Left ventricle myocardium inferior (tissue), 1 donor: ENCODE results near the gene SMC6. TPM values are rescaled to one million over a fixed set of nuclear protein-coding genes. Genes with fewer than 3 reads are reported as not detected.
A peak's percentile ranks its signal among the peaks of the same experiment; 100 is the strongest.

Experiments
- DNase-seq: peaks from one replicate; pipeline ENCODE4 v3.0.0-alpha.2; 2020
- H3K27ac ChIP-seq: fragments of 200-600 bp; replicated peaks from 2 replicates; pipeline ENCODE4 v1.8.0; 2021
- H3K27me3 ChIP-seq: fragments of 200-600 bp; 2 replicates; pipeline ENCODE4 v1.8.0; 2021; ENCODE audit warnings: low read depth
- H3K36me3 ChIP-seq: fragments of 200-600 bp; 2 replicates; pipeline ENCODE4 v1.8.0; 2021
- H3K4me1 ChIP-seq: fragments of 200-600 bp; 2 replicates; pipeline ENCODE4 v1.8.0; 2021
- H3K4me3 ChIP-seq: fragments of 200-600 bp; 2 replicates; pipeline ENCODE4 v1.8.0; 2021; ENCODE audit warnings: mild to moderate bottlenecking, moderate library complexity
- H3K9me3 ChIP-seq: fragments of 200-600 bp; replicated peaks from 2 replicates; pipeline ENCODE4 v1.8.0; 2021
- intact Hi-C: fragments of 100-400 bp; cut with micrococcal nuclease; formaldehyde crosslinking; loops from one replicate; pipeline ENCODE4 v1.11.0; 2022
- total RNA-seq: library from RNA; stranded (reverse); fragmentation: NEBNext Ultra II Directional; extraction: Animal tissue kit (Norgen Biotek cat#: 25700); gene quantifications from one replicate; pipeline ENCODE4 v1.2.1, GENCODE V29; 2021
- TF ChIP-seq, protein P1 (sequence below): fragments of 200-600 bp; IDR thresholded peaks from 2 replicates; pipeline ENCODE4 v1.8.0; 2021; ENCODE audit warnings: antibody characterized with exemption, mild to moderate bottlenecking, borderline replicate concordance
- donor health status: DM: no; HTN: yes; CAD: no; lungs with severe emphysema.

SMC6 gene
- total RNA-seq, 1 donor from 2014 or later: 13.3 TPM

GRCh38 chr2:17713291-17713690 lies 40.3 kb downstream of the SMC6 start:
- TF ChIP-seq, protein P1, sequence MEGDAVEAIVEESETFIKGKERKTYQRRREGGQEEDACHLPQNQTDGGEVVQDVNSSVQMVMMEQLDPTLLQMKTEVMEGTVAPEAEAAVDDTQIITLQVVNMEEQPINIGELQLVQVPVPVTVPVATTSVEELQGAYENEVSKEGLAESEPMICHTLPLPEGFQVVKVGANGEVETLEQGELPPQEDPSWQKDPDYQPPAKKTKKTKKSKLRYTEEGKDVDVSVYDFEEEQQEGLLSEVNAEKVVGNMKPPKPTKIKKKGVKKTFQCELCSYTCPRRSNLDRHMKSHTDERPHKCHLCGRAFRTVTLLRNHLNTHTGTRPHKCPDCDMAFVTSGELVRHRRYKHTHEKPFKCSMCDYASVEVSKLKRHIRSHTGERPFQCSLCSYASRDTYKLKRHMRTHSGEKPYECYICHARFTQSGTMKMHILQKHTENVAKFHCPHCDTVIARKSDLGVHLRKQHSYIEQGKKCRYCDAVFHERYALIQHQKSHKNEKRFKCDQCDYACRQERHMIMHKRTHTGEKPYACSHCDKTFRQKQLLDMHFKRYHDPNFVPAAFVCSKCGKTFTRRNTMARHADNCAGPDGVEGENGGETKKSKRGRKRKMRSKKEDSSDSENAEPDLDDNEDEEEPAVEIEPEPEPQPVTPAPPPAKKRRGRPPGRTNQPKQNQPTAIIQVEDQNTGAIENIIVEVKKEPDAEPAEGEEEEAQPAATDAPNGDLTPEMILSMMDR: no peak
- intact Hi-C loops: no loop called here
- Histone ChIP-seq H3K4me1 (peaks cover 14% of the 10 kb centered on the region), H3K9me3 (no peaks in the 10 kb centered on the region), H3K27ac (no peak overlapping the region), H3K27me3 (no peaks in the 10 kb centered on the region), H3K36me3 (peaks cover 75% of the 10 kb centered on the region), H3K4me3 (no peak overlapping the region)
- DNase-seq: no peak

GRCh38 chr2:17710547-17711248 lies 42.9 kb downstream of the SMC6 start:
- H3K4me1 ChIP-seq: peaks cover 15% of the 10 kb centered on the region
- no peaks in the 10 kb centered on the region for H3K9me3 ChIP-seq
- intact Hi-C loops: no loop called here
- no peak overlapping the region for H3K4me3 ChIP-seq
- TF ChIP-seq, protein P1: no peak
- no peak overlapping the region for H3K27ac ChIP-seq
- DNase-seq: no peak
- H3K27me3 ChIP-seq: no peaks in the 10 kb centered on the region
- H3K36me3 ChIP-seq: peaks cover 70% of the 10 kb centered on the region

- TF ChIP-seq, protein P1: no peak
- Histone ChIP-seq H3K4me3 (no peak overlapping the region), H3K27me3 (no peaks in the 10 kb centered on the region), H3K27ac (peak overlapping the region; percentile 30), H3K36me3 (peaks cover 70% of the 10 kb centered on the region), H3K4me1 (peaks cover 15% of the 10 kb centered on the region), H3K9me3 (no peaks in the 10 kb centered on the region)
- intact Hi-C loops: no loop called here
- no peak for DNase-seq
Observed at GRCh38 chr2:17709897-17710296, 43.7 kb downstream of the SMC6 start.

DNA sequence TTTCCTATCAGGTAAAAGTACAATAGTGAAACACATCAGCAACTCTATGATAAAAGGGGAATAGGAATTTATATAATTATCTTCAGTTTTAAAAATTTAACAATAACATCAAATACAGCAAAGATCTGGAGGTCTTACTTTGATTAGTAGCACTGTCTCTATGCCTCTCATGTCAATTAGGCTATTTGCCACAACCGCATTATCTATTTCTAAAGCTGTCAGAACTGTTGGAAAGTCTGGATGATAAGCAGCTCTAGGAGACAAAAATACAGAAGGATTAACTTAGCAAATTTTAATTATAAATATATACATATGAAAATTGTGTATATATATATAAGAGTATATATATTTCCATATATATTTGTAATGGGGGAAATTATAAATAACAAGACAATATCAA lies 45.1 kb downstream of the SMC6 start:
- no peak for DNase-seq

GRCh38 chr2:17706845-17707244 lies 46.8 kb downstream of the SMC6 start:
- no peak for DNase-seq
- H3K36me3 ChIP-seq: peaks cover 68% of the 10 kb centered on the region
- TF ChIP-seq, protein P1: no peak

More for the DNA sequence above, 45.1 kb downstream of the SMC6 start:
- H3K27ac ChIP-seq: no peak overlapping the region
- peaks cover 68% of the 10 kb centered on the region for H3K36me3 ChIP-seq
- H3K4me3 ChIP-seq: no peak overlapping the region
- TF ChIP-seq, protein P1: no peak
- H3K9me3 ChIP-seq: no peaks in the 10 kb centered on the region
- H3K27me3 ChIP-seq: no peaks in the 10 kb centered on the region
- H3K4me1 ChIP-seq: peaks cover 15% of the 10 kb centered on the region
- intact Hi-C loops: no loop called here

More at GRCh38 chr2:17706845-17707244, 46.8 kb downstream of the SMC6 start:
- Histone ChIP-seq H3K4me1 (peaks cover 15% of the 10 kb centered on the region), H3K4me3 (no peak overlapping the region), H3K27me3 (no peaks in the 10 kb centered on the region), H3K27ac (no peak overlapping the region), H3K9me3 (no peaks in the 10 kb centered on the region)
- intact Hi-C loops: no loop called here
